ENCODE results near the gene ZBTB44.

Gene ZBTB44

GRCh38 chr11:130209954-130210854, 104.5 kb downstream of the ZBTB44 start:
- Histone ChIP-seq H3K36me3 (no peaks in the 10 kb centered on the region), H3K9me3 (ENCODE audit: severe bottlenecking) (no peaks in the 10 kb centered on the region), H3K27ac (no peak overlapping the region), H3K27me3 (ENCODE audit: insufficient read depth, low read depth, severe bottlenecking) (no peaks in the 10 kb centered on the region), H3K4me3 (ENCODE audit: low read depth, low read length) (no peak overlapping the region)
- no peak for DNase-seq
- TF ChIP-seq CTCF (IDR thresholded peaks at IDR 0.05; ENCODE audit: low read depth, low read length), result no peak

GRCh38 chr11:130209128-130209932, 105.4 kb downstream of the ZBTB44 start:
- TF ChIP-seq CTCF (IDR thresholded peaks at IDR 0.05; ENCODE audit: low read depth, low read length), result no peak
- Histone ChIP-seq H3K27ac (no peak overlapping the region), H3K27me3 (ENCODE audit: insufficient read depth, low read depth, severe bottlenecking) (no peaks in the 10 kb centered on the region), H3K9me3 (ENCODE audit: severe bottlenecking) (no peaks in the 10 kb centered on the region), H3K36me3 (no peaks in the 10 kb centered on the region), H3K4me3 (ENCODE audit: low read depth, low read length) (no peak overlapping the region)
- DNase-seq, result no peak

- peak; percentile 31 for DNase-seq
- Histone ChIP-seq H3K27me3 (ENCODE audit: insufficient read depth, low read depth, severe bottlenecking) (no peaks in the 10 kb centered on the region), H3K9me3 (ENCODE audit: severe bottlenecking) (no peaks in the 10 kb centered on the region), H3K4me3 (ENCODE audit: low read depth, low read length) (no peak overlapping the region), H3K27ac (no peak overlapping the region), H3K36me3 (no peaks in the 10 kb centered on the region)
- no peak for TF ChIP-seq CTCF (IDR thresholded peaks at IDR 0.05; ENCODE audit: low read depth, low read length)
Measured at GRCh38 chr11:130208241-130209127, 106.2 kb downstream of the ZBTB44 start.

GRCh38 chr11:130206141-130206540, 108.6 kb downstream of the ZBTB44 start:
- H3K36me3 ChIP-seq, result no peaks in the 10 kb centered on the region
- no peak for TF ChIP-seq CTCF (IDR thresholded peaks at IDR 0.05; ENCODE audit: low read depth, low read length)
- no peak overlapping the region for H3K4me3 ChIP-seq (ENCODE audit: low read depth, low read length)
- H3K27ac ChIP-seq, result no peak overlapping the region
- peaks cover 5% of the 10 kb centered on the region for H3K9me3 ChIP-seq (ENCODE audit: severe bottlenecking)
- H3K27me3 ChIP-seq (ENCODE audit: insufficient read depth, low read depth, severe bottlenecking), result no peaks in the 10 kb centered on the region
- DNase-seq, result no peak

- TF ChIP-seq CTCF (IDR thresholded peaks at IDR 0.05; ENCODE audit: low read depth, low read length), result no peak
- H3K27ac ChIP-seq, result no peak overlapping the region
- no peak overlapping the region for H3K4me3 ChIP-seq (ENCODE audit: low read depth, low read length)
- no peaks in the 10 kb centered on the region for H3K27me3 ChIP-seq (ENCODE audit: insufficient read depth, low read depth, severe bottlenecking)
- H3K9me3 ChIP-seq (ENCODE audit: severe bottlenecking), result peaks cover 5% of the 10 kb centered on the region
- no peaks in the 10 kb centered on the region for H3K36me3 ChIP-seq
- DNase-seq, result no peak
Measured at GRCh38 chr11:130204703-130205095, 110.0 kb downstream of the ZBTB44 start.
